ENCODE data around the gene SRSF9. TPM values are rescaled to one million over a fixed set of nuclear protein-coding genes. Genes with fewer than 3 reads are reported as not detected.

The SRSF9 gene
- total and polyA plus RNA-seq, 2 donors (not counting 1 experiment from before 2014, with no cell fraction given): 96.3 to 157 TPM

- no peak overlapping the region for H3K9ac ChIP-seq (ENCODE audit: low read length)
Measured at GRCh38 chr12:120460157-120460556, 9.4 kb downstream of the SRSF9 start.

More at GRCh38 chr12:120460157-120460556, 9.4 kb downstream of the SRSF9 start:
- WGBS (ENCODE audit: insufficient coverage): 100% methylated on average over 2 of the region's 3 CpGs
- no peaks in the 10 kb centered on the region for H3K27me3 ChIP-seq (replicated peaks in 1 of 4; ENCODE audit: control extremely low read depth in 1 of 4, control insufficient read depth in 3 of 4, insufficient read depth in 4 of 4, low read length in 3 of 4)
- no peak overlapping the region for H3K27ac ChIP-seq (ENCODE audit: low read length in 2 of 2)
- no peak overlapping the region for H2AFZ ChIP-seq (ENCODE audit: insufficient read depth, low read depth, low read length, poor library complexity, severe bottlenecking)
- TF ChIP-seq CTCF (IDR thresholded peaks at IDR 0.05) (no peak), EZH2 (IDR thresholded peaks at IDR 0.05; ENCODE audit: borderline replicate concordance, insufficient read depth, low read depth, low read length, poor library complexity, severe bottlenecking) (no peak)
- CTCF ChIA-PET: interaction anchor here (0.9 kb wide), 1 partner anchor 10 kb away, joined by 3 read pairs; no protein-coding TSS in a partner anchor
- no peaks in the 10 kb centered on the region for H3K9me3 ChIP-seq (ENCODE audit: control extremely low read depth in 1 of 3, control insufficient read depth in 2 of 3, insufficient read depth in 1 of 3, low read length in 2 of 3)
- H3K79me2 ChIP-seq (ENCODE audit: control insufficient read depth, insufficient read depth, low read length): peaks cover 52% of the 10 kb centered on the region
- no peak overlapping the region for H3K27ac Mint-ChIP-seq
- no peaks in the 10 kb centered on the region for H3K9me3 Mint-ChIP-seq (ENCODE audit: insufficient read depth)
- POLR2A ChIA-PET: no interaction called here
- peaks cover 61% of the 10 kb centered on the region for H4K20me1 ChIP-seq (ENCODE audit: control insufficient read depth, insufficient read depth, low read length, poor library complexity, severe bottlenecking)
- ATAC-seq (ENCODE audit: low read depth) (no peak), DNase-seq (no peak)
- H3K4me3 Mint-ChIP-seq: no peak overlapping the region
- H3K4me1 ChIP-seq (ENCODE audit: control insufficient read depth in 2 of 2, insufficient read depth in 2 of 2, low read length in 2 of 2): peaks cover 0 to 4% of the 10 kb centered on the region in 2 donors
- peaks cover 15 to 83% of the 10 kb centered on the region in 2 experiments for H3K36me3 ChIP-seq (replicated peaks in 1 of 2; ENCODE audit: control extremely low read depth in 1 of 2, control insufficient read depth in 1 of 2, extremely low read depth in 1 of 2, insufficient read depth in 2 of 2, low read length in 1 of 2)
- no peak overlapping the region for H3K4me3 ChIP-seq (ENCODE audit: control extremely low read depth in 1 of 5, extremely low read depth in 1 of 5, insufficient read depth in 1 of 5, low read depth in 2 of 5, low read length in 4 of 5)
- peaks cover 2% of the 10 kb centered on the region for H3K4me1 Mint-ChIP-seq
- H3K27me3 Mint-ChIP-seq: no peaks in the 10 kb centered on the region
- intact Hi-C loops (cut with micrococcal nuclease): loop anchor here (10.0 kb wide), 1 partner anchor 445 kb away; the partner anchor contains the start of gene SPPL3
- H3K4me2 ChIP-seq (replicated peaks; ENCODE audit: low read depth, low read length, poor library complexity, severe bottlenecking): no peak overlapping the region
